Nephron progenitor cell (in vitro differentiated cells): Measurements from ENCODE around the gene CITED2.

Experiments used
- DNase-seq: peaks from one replicate; pipeline ENCODE4 v3.0.0; 2021
- H3K27ac Mint-ChIP-seq: 2 replicates; pipeline ENCODE4 v1.8.0; 2021; ENCODE audit warnings: mild to moderate bottlenecking, moderate library complexity, mixed read lengths
- H3K27me3 Mint-ChIP-seq: 2 replicates; pipeline ENCODE4 v1.8.0; 2021; ENCODE audit warnings: mild to moderate bottlenecking, low read depth, mixed read lengths; ENCODE audit not compliant: poor library complexity
- H3K36me3 Mint-ChIP-seq: 2 replicates; pipeline ENCODE4 v1.8.0; 2021; ENCODE audit warnings: low read depth, mixed read lengths
- H3K4me1 Mint-ChIP-seq: 2 replicates; pipeline ENCODE4 v1.8.0; 2021; ENCODE audit warnings: mixed read lengths
- H3K4me3 Mint-ChIP-seq: 2 replicates; pipeline ENCODE4 v1.8.0; 2021; ENCODE audit warnings: mild to moderate bottlenecking, moderate library complexity, mixed read lengths
- H3K9me3 Mint-ChIP-seq: 2 replicates; pipeline ENCODE4 v1.8.0; 2021; ENCODE audit warnings: mild to moderate bottlenecking, moderate library complexity, mixed read lengths
- CTCF ChIP-seq: fragments of 200-600 bp; sonication (generic); IDR thresholded peaks from 2 replicates; pipeline ENCODE4 v1.5.0; 2021; ENCODE audit warnings: antibody characterized with exemption

CITED2 gene

GRCh38 chr6:139344186-139344963 is 30.1 kb downstream of the CITED2 start:
- no peak overlapping the region for H3K4me3 Mint-ChIP-seq
- no peaks in the 10 kb centered on the region for H3K36me3 Mint-ChIP-seq
- H3K27me3 Mint-ChIP-seq: no peaks in the 10 kb centered on the region
- DNase-seq: no peak
- peaks cover 14% of the 10 kb centered on the region for H3K9me3 Mint-ChIP-seq
- no peak for TF ChIP-seq CTCF
- H3K4me1 Mint-ChIP-seq: no peaks in the 10 kb centered on the region
- no peak overlapping the region for H3K27ac Mint-ChIP-seq

GRCh38 chr6:139343052-139343750 is 31.2 kb downstream of the CITED2 start:
- Mint-ChIP-seq H3K4me1 (no peaks in the 10 kb centered on the region), H3K36me3 (no peaks in the 10 kb centered on the region)

GRCh38 chr6:139341060-139341459 is 33.4 kb downstream of the CITED2 start:
- no peaks in the 10 kb centered on the region for H3K27me3 Mint-ChIP-seq
- no peak for TF ChIP-seq CTCF
- H3K36me3 Mint-ChIP-seq: no peaks in the 10 kb centered on the region
- H3K27ac Mint-ChIP-seq: no peak overlapping the region
- DNase-seq: no peak
- H3K4me3 Mint-ChIP-seq: no peak overlapping the region
- no peaks in the 10 kb centered on the region for H3K4me1 Mint-ChIP-seq
- peaks cover 18% of the 10 kb centered on the region for H3K9me3 Mint-ChIP-seq

More at GRCh38 chr6:139343052-139343750, 31.2 kb downstream of the CITED2 start:
- no peak overlapping the region for H3K27ac Mint-ChIP-seq
- H3K4me3 Mint-ChIP-seq: no peak overlapping the region
- no peak for DNase-seq
- H3K9me3 Mint-ChIP-seq: peaks cover 18% of the 10 kb centered on the region
- H3K27me3 Mint-ChIP-seq: no peaks in the 10 kb centered on the region
- no peak for TF ChIP-seq CTCF

GRCh38 chr6:139338795-139339194 is 35.7 kb downstream of the CITED2 start:
- no peak for DNase-seq
- no peak overlapping the region for H3K4me3 Mint-ChIP-seq
- TF ChIP-seq CTCF: no peak
- H3K9me3 Mint-ChIP-seq: peaks cover 18% of the 10 kb centered on the region
- no peaks in the 10 kb centered on the region for H3K36me3 Mint-ChIP-seq
- peak overlapping the region; percentile 5 for H3K27ac Mint-ChIP-seq
- no peaks in the 10 kb centered on the region for H3K27me3 Mint-ChIP-seq
- H3K4me1 Mint-ChIP-seq: no peaks in the 10 kb centered on the region

- Mint-ChIP-seq H3K36me3 (no peaks in the 10 kb centered on the region), H3K9me3 (peaks cover 17% of the 10 kb centered on the region), H3K4me1 (no peaks in the 10 kb centered on the region), H3K27me3 (no peaks in the 10 kb centered on the region), H3K4me3 (no peak overlapping the region), H3K27ac (no peak overlapping the region)
- TF ChIP-seq CTCF: no peak
- no peak for DNase-seq
Measured at GRCh38 chr6:139337830-139338229, 36.6 kb downstream of the CITED2 start.
